ENCODE data around the gene UBE3C.

- TF ChIP-seq CTCF (IDR thresholded peaks at IDR 0.05) (no peak), POLR2A (IDR thresholded peaks at IDR 0.05) (no peak)
These were observed 84.0 kb downstream of the UBE3C start for GRCh38 chr7:157222687-157223086.
